IPS-20b (cell line): Measurements from ENCODE around the gene SPACA1.

Source experiments
- H3K27ac ChIP-seq: one replicate; pipeline ENCODE4 v1.5.1; 2013; ENCODE audit warnings: low read length
- H3K27me3 ChIP-seq: 2 replicates; pipeline ENCODE4 v1.6.1; 2013; ENCODE audit warnings: mild to moderate bottlenecking, low read length, inconsistent platforms; ENCODE audit not compliant: insufficient read depth
- H3K36me3 ChIP-seq: 2 replicates; pipeline ENCODE4 v1.6.1; 2013; ENCODE audit warnings: low read depth, mild to moderate bottlenecking, inconsistent platforms, low read length, moderate library complexity; ENCODE audit not compliant: insufficient read depth
- H3K4me1 ChIP-seq: 2 replicates; pipeline ENCODE4 v1.6.1; 2013; ENCODE audit warnings: mild to moderate bottlenecking, control low read depth, inconsistent platforms, low read length, moderate library complexity; ENCODE audit not compliant: insufficient read depth
- H3K4me3 ChIP-seq: 2 replicates; pipeline ENCODE4 v1.5.1; 2013; ENCODE audit warnings: mild to moderate bottlenecking, low read length, inconsistent platforms
- H3K9ac ChIP-seq: 2 replicates; pipeline ENCODE4 v1.6.1; 2013; ENCODE audit warnings: low read depth, mild to moderate bottlenecking, inconsistent platforms, low read length, moderate library complexity
- H3K9me3 ChIP-seq: 2 replicates; pipeline ENCODE4 v1.6.1; 2013; ENCODE audit warnings: mild to moderate bottlenecking, low read depth, low read length, inconsistent platforms; ENCODE audit not compliant: insufficient read depth

The SPACA1 gene

GRCh38 chr6:88044530-88044929 lies 3.1 kb upstream of the SPACA1 start:
- Histone ChIP-seq H3K27me3 (no peaks in the 10 kb centered on the region), H3K9me3 (no peaks in the 10 kb centered on the region), H3K27ac (no peak overlapping the region), H3K36me3 (no peaks in the 10 kb centered on the region), H3K4me1 (peaks cover 4% of the 10 kb centered on the region; the same call in 1 of the 2 replicates), H3K4me3 (no peak overlapping the region), H3K9ac (no peak overlapping the region)

- Histone ChIP-seq H3K27me3 (no peaks in the 10 kb centered on the region), H3K36me3 (no peaks in the 10 kb centered on the region), H3K4me3 (no peak overlapping the region), H3K4me1 (peaks cover 4% of the 10 kb centered on the region; the same call in 1 of the 2 replicates), H3K27ac (no peak overlapping the region), H3K9me3 (no peaks in the 10 kb centered on the region), H3K9ac (no peak overlapping the region)
Observed at GRCh38 chr6:88045521-88046136, 2.0 kb upstream of the SPACA1 start.

- H3K27me3 ChIP-seq, result no peaks in the 10 kb centered on the region
- no peak overlapping the region for H3K27ac ChIP-seq
- H3K9ac ChIP-seq, result no peak overlapping the region
- H3K4me3 ChIP-seq, result no peak overlapping the region
- no peaks in the 10 kb centered on the region for H3K36me3 ChIP-seq
- peaks cover 4% of the 10 kb centered on the region; the same call in 1 of the 2 replicates for H3K4me1 ChIP-seq
- H3K9me3 ChIP-seq, result no peaks in the 10 kb centered on the region
Observed at GRCh38 chr6:88048578-88048977, 937 bp downstream of the SPACA1 start.

- H3K9me3 ChIP-seq, result no peaks in the 10 kb centered on the region
- no peak overlapping the region for H3K9ac ChIP-seq
- no peaks in the 10 kb centered on the region for H3K36me3 ChIP-seq
- no peak overlapping the region for H3K27ac ChIP-seq
- peaks cover 1% of the 10 kb centered on the region; the same call in 1 of the 2 replicates for H3K4me1 ChIP-seq
- no peak overlapping the region for H3K4me3 ChIP-seq
- H3K27me3 ChIP-seq, result no peaks in the 10 kb centered on the region
Observed at GRCh38 chr6:88050140-88050818, 2.6 kb downstream of the SPACA1 start.

GRCh38 chr6:88059191-88059590 lies 11.6 kb downstream of the SPACA1 start:
- no peaks in the 10 kb centered on the region for H3K27me3 ChIP-seq
- H3K4me3 ChIP-seq, result no peak overlapping the region
- H3K9me3 ChIP-seq, result no peaks in the 10 kb centered on the region

GRCh38 chr6:88062376-88062775 lies 14.7 kb downstream of the SPACA1 start:
- Histone ChIP-seq H3K27ac (no peak overlapping the region), H3K36me3 (no peaks in the 10 kb centered on the region), H3K4me1 (no peaks in the 10 kb centered on the region), H3K27me3 (no peaks in the 10 kb centered on the region), H3K4me3 (no peak overlapping the region), H3K9ac (no peak overlapping the region), H3K9me3 (no peaks in the 10 kb centered on the region)

More at GRCh38 chr6:88059191-88059590, 11.6 kb downstream of the SPACA1 start:
- H3K27ac ChIP-seq, result no peak overlapping the region
- H3K4me1 ChIP-seq, result no peaks in the 10 kb centered on the region
- H3K9ac ChIP-seq, result no peak overlapping the region
- no peaks in the 10 kb centered on the region for H3K36me3 ChIP-seq

GRCh38 chr6:88072462-88072861 lies 24.8 kb downstream of the SPACA1 start:
- no peak overlapping the region for H3K4me3 ChIP-seq
- H3K27me3 ChIP-seq, result no peaks in the 10 kb centered on the region
- no peaks in the 10 kb centered on the region for H3K4me1 ChIP-seq

GRCh38 chr6:88074791-88075190 lies 27.1 kb downstream of the SPACA1 start:
- H3K27me3 ChIP-seq, result no peaks in the 10 kb centered on the region
- no peaks in the 10 kb centered on the region for H3K9me3 ChIP-seq

More at GRCh38 chr6:88072462-88072861, 24.8 kb downstream of the SPACA1 start:
- H3K27ac ChIP-seq, result no peak overlapping the region
- H3K36me3 ChIP-seq, result no peaks in the 10 kb centered on the region
- no peak overlapping the region for H3K9ac ChIP-seq
- no peaks in the 10 kb centered on the region for H3K9me3 ChIP-seq

GRCh38 chr6:88077305-88077704 lies 29.7 kb downstream of the SPACA1 start:
- no peaks in the 10 kb centered on the region for H3K27me3 ChIP-seq
- no peaks in the 10 kb centered on the region for H3K36me3 ChIP-seq
- no peak overlapping the region for H3K4me3 ChIP-seq
- H3K27ac ChIP-seq, result no peak overlapping the region
- no peaks in the 10 kb centered on the region for H3K4me1 ChIP-seq
- no peak overlapping the region for H3K9ac ChIP-seq
- no peaks in the 10 kb centered on the region for H3K9me3 ChIP-seq

More at GRCh38 chr6:88074791-88075190, 27.1 kb downstream of the SPACA1 start:
- Histone ChIP-seq H3K4me3 (no peak overlapping the region), H3K27ac (no peak overlapping the region), H3K9ac (no peak overlapping the region), H3K4me1 (no peaks in the 10 kb centered on the region), H3K36me3 (no peaks in the 10 kb centered on the region)

GRCh38 chr6:88086792-88087191 lies 39.2 kb downstream of the SPACA1 start:
- H3K36me3 ChIP-seq, result no peaks in the 10 kb centered on the region

GRCh38 chr6:88089708-88090107 lies 42.1 kb downstream of the SPACA1 start:
- Histone ChIP-seq H3K4me3 (no peak overlapping the region), H3K27ac (no peak overlapping the region), H3K9ac (no peak overlapping the region), H3K4me1 (peaks cover 15% of the 10 kb centered on the region), H3K27me3 (no peaks in the 10 kb centered on the region), H3K9me3 (no peaks in the 10 kb centered on the region), H3K36me3 (no peaks in the 10 kb centered on the region)

More at GRCh38 chr6:88086792-88087191, 39.2 kb downstream of the SPACA1 start:
- H3K4me1 ChIP-seq, result peaks cover 15% of the 10 kb centered on the region
- H3K9me3 ChIP-seq, result no peaks in the 10 kb centered on the region; the same call in 1 of the 2 replicates
- H3K9ac ChIP-seq, result no peak overlapping the region
- H3K27ac ChIP-seq, result no peak overlapping the region
- H3K27me3 ChIP-seq, result no peaks in the 10 kb centered on the region
- no peak overlapping the region for H3K4me3 ChIP-seq

- H3K4me1 ChIP-seq, result no peaks in the 10 kb centered on the region
- H3K9me3 ChIP-seq, result no peaks in the 10 kb centered on the region
- no peak overlapping the region for H3K9ac ChIP-seq
- no peaks in the 10 kb centered on the region for H3K27me3 ChIP-seq
- no peak overlapping the region for H3K27ac ChIP-seq
- H3K4me3 ChIP-seq, result no peak overlapping the region
- H3K36me3 ChIP-seq, result no peaks in the 10 kb centered on the region
Observed at GRCh38 chr6:88105741-88106340, 58.2 kb downstream of the SPACA1 start.
